HepG2 (cell line): ENCODE measurements around the gene STAT6. TPM values are rescaled to one million over a fixed set of nuclear protein-coding genes. Genes with fewer than 3 reads are reported as not detected.
A peak's percentile ranks its signal among the peaks of the same experiment; 100 is the strongest.

Experiments
- ARID3A ChIP-seq: IDR thresholded peaks from 2 replicates; pipeline ENCODE4 v1.6.1; 2012; ENCODE audit warnings: low read depth, low read length, improper control_type of control experiment
- ARNT2 ChIP-seq: sonication (generic); formaldehyde crosslinking; IDR thresholded peaks from 2 replicates; pipeline ENCODE4 v1.8.0; 2022; ENCODE audit warnings: mild to moderate bottlenecking, low read depth, missing genetic modification reagents, moderate library complexity
- EZH2 ChIP-seq: conservative IDR thresholded peaks from 2 replicates; pipeline ENCODE4 v1.6.1; 2012; ENCODE audit warnings: mild to moderate bottlenecking, low read depth, low read length, moderate library complexity
- FOXC1 ChIP-seq: sonication (generic); formaldehyde crosslinking; IDR thresholded peaks from 2 replicates; pipeline ENCODE4 v1.8.0; 2022; ENCODE audit warnings: mild to moderate bottlenecking, missing genetic modification reagents, borderline replicate concordance
- MAX ChIP-seq: IDR thresholded peaks from 2 replicates; pipeline ENCODE4 v1.6.1; 2012; ENCODE audit warnings: inconsistent platforms
- MNT ChIP-seq: fragments of 450-650 bp; IDR thresholded peaks from 2 replicates; pipeline ENCODE4 v1.6.1; 2016
- MYNN ChIP-seq: sonication (generic); formaldehyde crosslinking; IDR thresholded peaks from 2 replicates; pipeline ENCODE4 v1.4.0; 2020; ENCODE audit warnings: mild to moderate bottlenecking, low read depth, missing genetic modification reagents
- RFXANK ChIP-seq: IDR thresholded peaks from 2 replicates; pipeline ENCODE4 v1.6.1; 2016
- ZBTB39 ChIP-seq: sonication (generic); formaldehyde crosslinking; IDR thresholded peaks from 2 replicates; pipeline ENCODE4 v1.5.0; 2020; ENCODE audit warnings: missing genetic modification reagents
- ZMYM4 ChIP-seq: sonication (generic); formaldehyde crosslinking; IDR thresholded peaks from 2 replicates; pipeline ENCODE4 v1.8.1; 2023; ENCODE audit warnings: mild to moderate bottlenecking, missing genetic modification reagents
- ZNF569 ChIP-seq: sonication (generic); formaldehyde crosslinking; IDR thresholded peaks from 2 replicates; pipeline ENCODE4 v1.5.0; 2020; ENCODE audit warnings: mild to moderate bottlenecking, missing genetic modification reagents, moderate library complexity, borderline replicate concordance
- ZNF576 ChIP-seq: sonication (generic); formaldehyde crosslinking; IDR thresholded peaks from 2 replicates; pipeline ENCODE4 v1.4.0; 2020; ENCODE audit warnings: mild to moderate bottlenecking, missing genetic modification reagents
- polyA plus RNA-seq, 8 experiments: library from polyadenylated mRNA; depleted of rRNA in 3 of 8; stranded (reverse) in 7 of 8; unstranded in 1 of 8; fragments of >200 nt; fragmentation: Illumina TruSeq in 4 of 8; extraction: Trizol in 4 of 8; gene quantifications; 2 replicates each; pipeline versions ENCODE4 v1.2.1 to v1.2.3, GENCODE V29; 2011 to 2016; ENCODE audit warnings: low read depth in 4 of 8, missing spikeins in 1 of 8, mixed read lengths in 1 of 8; ENCODE audit not compliant: insufficient read depth in 1 of 8
- total RNA-seq, 5 experiments: library from RNA; depleted of rRNA; stranded (reverse); fragments of >200 nt; fragmentation: Illumina TruSeq; extraction: Trizol; gene quantifications; 2 replicates each; pipeline ENCODE4 v1.2.3, GENCODE V29; 2016; ENCODE audit warnings: low read depth in 1 of 5
- TF ChIP-seq, protein P1 (sequence below): sonication (generic); formaldehyde crosslinking; IDR thresholded peaks from 2 replicates; pipeline ENCODE4 v1.4.0; 2020; ENCODE audit warnings: missing genetic modification reagents
- TF ChIP-seq, protein P2 (sequence below): sonication (generic); formaldehyde crosslinking; IDR thresholded peaks from 2 replicates; pipeline ENCODE4 v1.5.0; 2020; ENCODE audit warnings: mild to moderate bottlenecking, missing genetic modification reagents

The STAT6 gene
- total and polyA plus RNA-seq, 2 of the 13 experiments (the other 11 are each of a cell fraction or from before 2014, with no cell fraction given), result 28.0 to 62.2 TPM

DNA sequence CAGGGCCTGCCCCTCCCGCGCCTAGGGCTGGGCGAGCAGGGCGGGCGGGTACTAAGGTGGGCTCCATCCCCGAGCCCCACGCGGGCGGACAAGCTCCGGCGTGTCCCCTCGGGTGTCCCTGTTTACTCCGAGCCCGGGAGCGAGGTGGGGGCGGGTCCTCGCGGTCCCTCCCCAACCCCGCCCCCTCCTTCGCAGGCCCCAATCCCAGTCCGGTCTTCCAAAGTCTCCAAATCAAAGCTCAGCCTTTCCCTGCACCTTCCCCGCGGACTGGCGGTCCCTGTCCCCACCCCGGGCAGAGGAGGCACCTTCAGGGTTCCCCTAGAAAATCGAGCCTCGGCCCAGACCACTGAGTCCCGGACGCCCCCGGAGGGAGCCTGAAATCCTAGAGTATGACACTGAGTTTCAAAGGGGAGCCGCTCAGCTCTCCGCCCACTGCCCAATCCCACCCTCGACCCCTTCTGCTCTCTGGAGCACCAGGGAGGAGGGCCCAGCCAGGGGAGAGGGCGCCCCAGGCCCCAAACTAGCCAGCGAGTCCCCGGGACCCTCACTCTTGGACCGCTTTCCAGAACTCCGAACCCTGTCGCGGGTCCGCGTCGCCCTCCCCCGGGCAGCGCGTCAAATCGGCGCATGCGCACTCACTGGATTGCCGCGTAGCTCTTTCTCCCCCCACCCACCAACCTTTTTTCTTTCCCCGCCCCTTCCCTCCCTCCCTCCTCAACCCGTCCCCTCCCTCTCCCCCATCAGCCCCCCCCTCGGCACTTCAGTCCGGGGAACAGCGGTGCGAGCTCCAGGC lies 16.8 kb upstream of the STAT6 start, which contains the start of gene LRP1 (continued):
- TF ChIP-seq ARID3A (no peak), ZMYM4 (CRISPR knock-in tag) (0 out of 2 replicates have a peak, but pooled peaks have one; percentile 28), ARNT2 (CRISPR knock-in tag) (no peak), RFXANK (CRISPR knock-in tag) (no peak), MNT (peak; percentile 11; the same call in 1 of the 2 replicates), ZNF576 (CRISPR knock-in tag) (no peak), MAX (peak; percentile 30), FOXC1 (CRISPR knock-in tag) (0 out of 2 replicates have a peak, but pooled peaks have one; percentile 64), ZNF569 (no peak), EZH2 (no peak), ZBTB39 (no peak), MYNN (CRISPR knock-in tag) (no peak)
- TF ChIP-seq, protein P1, sequence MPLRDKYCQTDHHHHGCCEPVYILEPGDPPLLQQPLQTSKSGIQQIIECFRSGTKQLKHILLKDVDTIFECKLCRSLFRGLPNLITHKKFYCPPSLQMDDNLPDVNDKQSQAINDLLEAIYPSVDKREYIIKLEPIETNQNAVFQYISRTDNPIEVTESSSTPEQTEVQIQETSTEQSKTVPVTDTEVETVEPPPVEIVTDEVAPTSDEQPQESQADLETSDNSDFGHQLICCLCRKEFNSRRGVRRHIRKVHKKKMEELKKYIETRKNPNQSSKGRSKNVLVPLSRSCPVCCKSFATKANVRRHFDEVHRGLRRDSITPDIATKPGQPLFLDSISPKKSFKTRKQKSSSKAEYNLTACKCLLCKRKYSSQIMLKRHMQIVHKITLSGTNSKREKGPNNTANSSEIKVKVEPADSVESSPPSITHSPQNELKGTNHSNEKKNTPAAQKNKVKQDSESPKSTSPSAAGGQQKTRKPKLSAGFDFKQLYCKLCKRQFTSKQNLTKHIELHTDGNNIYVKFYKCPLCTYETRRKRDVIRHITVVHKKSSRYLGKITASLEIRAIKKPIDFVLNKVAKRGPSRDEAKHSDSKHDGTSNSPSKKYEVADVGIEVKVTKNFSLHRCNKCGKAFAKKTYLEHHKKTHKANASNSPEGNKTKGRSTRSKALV (CRISPR knock-in tag), result no peak
- TF ChIP-seq, protein P2, sequence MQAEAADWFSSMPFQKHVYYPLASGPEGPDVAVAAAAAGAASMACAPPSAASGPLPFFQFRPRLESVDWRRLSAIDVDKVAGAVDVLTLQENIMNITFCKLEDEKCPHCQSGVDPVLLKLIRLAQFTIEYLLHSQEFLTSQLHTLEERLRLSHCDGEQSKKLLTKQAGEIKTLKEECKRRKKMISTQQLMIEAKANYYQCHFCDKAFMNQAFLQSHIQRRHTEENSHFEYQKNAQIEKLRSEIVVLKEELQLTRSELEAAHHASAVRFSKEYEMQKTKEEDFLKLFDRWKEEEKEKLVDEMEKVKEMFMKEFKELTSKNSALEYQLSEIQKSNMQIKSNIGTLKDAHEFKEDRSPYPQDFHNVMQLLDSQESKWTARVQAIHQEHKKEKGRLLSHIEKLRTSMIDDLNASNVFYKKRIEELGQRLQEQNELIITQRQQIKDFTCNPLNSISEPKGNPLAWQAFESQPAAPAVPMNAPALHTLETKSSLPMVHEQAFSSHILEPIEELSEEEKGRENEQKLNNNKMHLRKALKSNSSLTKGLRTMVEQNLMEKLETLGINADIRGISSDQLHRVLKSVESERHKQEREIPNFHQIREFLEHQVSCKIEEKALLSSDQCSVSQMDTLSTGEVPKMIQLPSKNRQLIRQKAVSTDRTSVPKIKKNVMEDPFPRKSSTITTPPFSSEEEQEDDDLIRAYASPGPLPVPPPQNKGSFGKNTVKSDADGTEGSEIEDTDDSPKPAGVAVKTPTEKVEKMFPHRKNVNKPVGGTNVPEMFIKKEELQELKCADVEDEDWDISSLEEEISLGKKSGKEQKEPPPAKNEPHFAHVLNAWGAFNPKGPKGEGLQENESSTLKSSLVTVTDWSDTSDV (CRISPR knock-in tag), result no peak
